ENCODE data around the gene CT47C1.

Gene CT47C1

DNA sequence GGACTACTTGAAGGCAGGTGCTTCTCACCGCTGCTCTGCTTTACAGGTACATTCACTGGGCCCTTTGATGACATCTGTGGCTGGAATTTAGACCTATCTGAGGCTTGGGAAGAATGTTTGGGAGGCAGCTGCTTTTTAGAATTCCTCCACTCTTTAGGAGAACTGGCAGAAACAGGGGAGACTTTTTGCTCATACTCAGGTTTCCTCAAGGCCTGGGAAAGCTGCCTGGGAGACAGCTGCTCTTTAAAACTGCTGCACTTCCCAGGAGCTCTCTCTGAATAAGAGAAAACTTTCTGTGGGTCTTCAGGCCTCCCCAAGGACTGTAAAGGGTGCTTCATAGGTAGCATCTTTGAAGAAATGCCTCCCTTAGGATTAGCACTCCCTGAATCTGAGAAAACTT lies 14.3 kb downstream of the CT47C1 start:
- ChIA-PET CTCF (no interaction called here), POLR2A (no interaction called here)
- TF ChIP-seq, protein P1, sequence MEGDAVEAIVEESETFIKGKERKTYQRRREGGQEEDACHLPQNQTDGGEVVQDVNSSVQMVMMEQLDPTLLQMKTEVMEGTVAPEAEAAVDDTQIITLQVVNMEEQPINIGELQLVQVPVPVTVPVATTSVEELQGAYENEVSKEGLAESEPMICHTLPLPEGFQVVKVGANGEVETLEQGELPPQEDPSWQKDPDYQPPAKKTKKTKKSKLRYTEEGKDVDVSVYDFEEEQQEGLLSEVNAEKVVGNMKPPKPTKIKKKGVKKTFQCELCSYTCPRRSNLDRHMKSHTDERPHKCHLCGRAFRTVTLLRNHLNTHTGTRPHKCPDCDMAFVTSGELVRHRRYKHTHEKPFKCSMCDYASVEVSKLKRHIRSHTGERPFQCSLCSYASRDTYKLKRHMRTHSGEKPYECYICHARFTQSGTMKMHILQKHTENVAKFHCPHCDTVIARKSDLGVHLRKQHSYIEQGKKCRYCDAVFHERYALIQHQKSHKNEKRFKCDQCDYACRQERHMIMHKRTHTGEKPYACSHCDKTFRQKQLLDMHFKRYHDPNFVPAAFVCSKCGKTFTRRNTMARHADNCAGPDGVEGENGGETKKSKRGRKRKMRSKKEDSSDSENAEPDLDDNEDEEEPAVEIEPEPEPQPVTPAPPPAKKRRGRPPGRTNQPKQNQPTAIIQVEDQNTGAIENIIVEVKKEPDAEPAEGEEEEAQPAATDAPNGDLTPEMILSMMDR (IDR thresholded peaks at IDR 0.05; ENCODE audit: control extremely low read depth, extremely low read depth, low read depth, missing control alignments), result no peak
- DNase-seq (ENCODE audit: extremely low spot score), result no peak

DNA sequence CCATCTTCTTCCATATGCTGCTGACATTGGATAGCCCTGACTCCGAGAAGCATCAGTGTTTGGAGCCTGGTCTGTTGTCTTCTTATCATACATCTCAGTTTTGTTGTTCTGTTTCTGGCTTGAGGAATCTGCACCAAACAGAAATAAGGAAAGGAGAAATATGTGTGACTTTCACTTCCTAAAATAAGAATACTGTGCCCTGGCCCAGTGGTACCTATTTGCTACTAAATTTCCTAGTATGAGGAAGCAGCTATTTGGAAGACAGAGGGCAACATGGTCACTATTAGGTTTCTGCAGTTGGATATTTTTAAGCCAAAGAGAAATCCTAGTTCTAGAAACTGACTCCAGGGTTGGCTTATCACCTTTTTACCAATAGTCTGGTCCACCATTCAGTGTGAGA lies 16.8 kb downstream of the CT47C1 start:
- ChIA-PET CTCF (no interaction called here), POLR2A (no interaction called here)
- no peak for DNase-seq (ENCODE audit: extremely low spot score)
- TF ChIP-seq, protein P1 (IDR thresholded peaks at IDR 0.05; ENCODE audit: control extremely low read depth, extremely low read depth, low read depth, missing control alignments), result no peak

- DNase-seq (ENCODE audit: extremely low spot score), result no peak
- TF ChIP-seq, protein P1 (IDR thresholded peaks at IDR 0.05; ENCODE audit: control extremely low read depth, extremely low read depth, low read depth, missing control alignments), result no peak
- CTCF ChIA-PET, result no interaction called here
- POLR2A ChIA-PET, result no interaction called here
These were observed 17.8 kb downstream of the CT47C1 start for GRCh38 chrX:119090627-119091026.

GRCh38 chrX:119093991-119094735 lies 21.4 kb downstream of the CT47C1 start:
- POLR2A ChIA-PET, result no interaction called here
- DNase-seq (ENCODE audit: extremely low spot score), result no peak
- CTCF ChIA-PET, result interaction anchor here (1.4 kb wide), 1 partner anchor 245 kb away, joined by 3 read pairs; no protein-coding TSS in a partner anchor
- TF ChIP-seq, protein P1 (IDR thresholded peaks at IDR 0.05; ENCODE audit: control extremely low read depth, extremely low read depth, low read depth, missing control alignments), result no peak

DNA sequence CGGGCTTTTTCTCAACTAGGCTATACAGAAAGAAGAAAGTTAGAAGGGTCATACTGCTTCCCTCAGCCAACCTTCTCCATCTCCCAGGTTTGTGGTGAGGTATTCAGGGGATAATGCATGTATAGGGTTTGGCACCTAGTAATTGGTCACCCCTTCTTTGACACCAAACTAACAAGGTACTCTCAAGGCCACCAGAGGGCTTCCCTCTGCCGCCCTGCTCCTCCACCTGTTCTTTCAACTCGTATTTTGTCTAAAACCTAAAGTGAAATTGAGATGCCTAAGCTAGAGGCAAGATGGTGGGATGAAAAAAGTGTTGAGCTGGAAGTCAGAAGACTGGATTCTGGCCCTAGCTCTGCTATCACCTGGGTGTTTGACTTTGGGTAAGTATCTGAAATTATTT lies 22.0 kb downstream of the CT47C1 start:
- CTCF ChIA-PET, result interaction anchor here (1.4 kb wide), 1 partner anchor 246 kb away, joined by 3 read pairs; no protein-coding TSS in a partner anchor
- DNase-seq (ENCODE audit: extremely low spot score), result no peak
- POLR2A ChIA-PET, result no interaction called here
- TF ChIP-seq, protein P1 (IDR thresholded peaks at IDR 0.05; ENCODE audit: control extremely low read depth, extremely low read depth, low read depth, missing control alignments), result no peak

- ChIA-PET CTCF (no interaction called here), POLR2A (no interaction called here)
- DNase-seq (ENCODE audit: extremely low spot score), result no peak
- TF ChIP-seq, protein P1 (IDR thresholded peaks at IDR 0.05; ENCODE audit: control extremely low read depth, extremely low read depth, low read depth, missing control alignments), result no peak
These were observed 23.1 kb downstream of the CT47C1 start for GRCh38 chrX:119095936-119096335.

All from GM10248 (cell line).